Erythroblast (primary cell): ENCODE measurements around the gene FAN1.

Source experiments
- GATA1 ChIP-seq: IDR thresholded peaks from 2 replicates; pipeline ENCODE4 v1.6.1; 2011; ENCODE audit warnings: low read depth, mild to moderate bottlenecking, control low read depth, low read length, moderate library complexity
- POLR2A ChIP-seq: IDR thresholded peaks from 2 replicates; pipeline ENCODE4 v1.6.1; 2011; ENCODE audit warnings: mild to moderate bottlenecking, low read length

- no peak for TF ChIP-seq POLR2A
- no peak for TF ChIP-seq GATA1
Measured at GRCh38 chr15:30973379-30973778, 69.7 kb downstream of the FAN1 start.
